ENCODE data around the gene TDRD7.
A peak's percentile ranks its signal among the peaks of the same experiment; 100 is the strongest.

Gene TDRD7

GRCh38 chr9:97507428-97507984 is 95.6 kb downstream of the TDRD7 start:
- DNase-seq: peak in 1 of 2 donors; percentile 2

- DNase-seq: no peak
These were observed 97.0 kb downstream of the TDRD7 start for GRCh38 chr9:97508852-97509251.

DNA sequence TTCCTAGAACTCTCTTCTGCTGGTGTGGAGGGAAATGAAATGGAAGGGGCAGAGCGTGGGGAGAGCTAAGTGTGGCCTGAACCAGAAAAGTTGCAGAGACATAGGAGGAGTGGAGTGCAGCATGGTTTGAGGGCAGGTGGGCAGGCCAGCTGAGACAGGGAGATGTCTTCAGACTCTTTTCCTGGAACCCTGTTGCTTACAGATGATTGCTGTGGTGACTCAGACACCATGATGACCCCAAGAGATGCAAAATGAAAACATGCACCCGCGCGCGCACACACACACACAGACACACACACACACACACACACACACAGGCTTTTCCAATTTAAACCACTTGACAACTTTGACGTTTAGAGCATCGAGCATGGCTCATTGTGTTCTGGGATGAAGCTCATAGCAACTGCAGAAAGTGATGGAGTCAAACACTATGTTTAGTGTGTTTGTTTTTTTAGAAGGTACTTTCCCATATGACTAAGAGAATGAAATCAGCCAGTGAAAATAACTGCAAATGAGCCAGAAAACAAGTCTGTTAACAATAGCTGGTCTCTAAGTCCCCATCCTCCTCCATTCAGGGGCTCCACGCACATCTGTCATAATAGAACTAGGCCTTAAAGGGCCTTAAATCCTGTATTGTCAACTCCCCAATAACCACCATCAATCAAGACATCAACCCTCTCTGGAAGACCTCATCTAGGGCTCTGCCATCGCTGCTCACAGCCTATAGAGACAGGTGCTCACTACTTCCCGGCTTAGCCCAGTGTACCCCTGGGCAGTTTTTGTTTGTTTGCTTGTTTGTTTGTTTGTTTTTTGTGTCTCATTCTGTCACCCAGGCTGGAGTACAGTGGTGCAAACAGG is 99.1 kb downstream of the TDRD7 start:
- peak in 1 of 2 donors; percentile 8 for DNase-seq

DNA sequence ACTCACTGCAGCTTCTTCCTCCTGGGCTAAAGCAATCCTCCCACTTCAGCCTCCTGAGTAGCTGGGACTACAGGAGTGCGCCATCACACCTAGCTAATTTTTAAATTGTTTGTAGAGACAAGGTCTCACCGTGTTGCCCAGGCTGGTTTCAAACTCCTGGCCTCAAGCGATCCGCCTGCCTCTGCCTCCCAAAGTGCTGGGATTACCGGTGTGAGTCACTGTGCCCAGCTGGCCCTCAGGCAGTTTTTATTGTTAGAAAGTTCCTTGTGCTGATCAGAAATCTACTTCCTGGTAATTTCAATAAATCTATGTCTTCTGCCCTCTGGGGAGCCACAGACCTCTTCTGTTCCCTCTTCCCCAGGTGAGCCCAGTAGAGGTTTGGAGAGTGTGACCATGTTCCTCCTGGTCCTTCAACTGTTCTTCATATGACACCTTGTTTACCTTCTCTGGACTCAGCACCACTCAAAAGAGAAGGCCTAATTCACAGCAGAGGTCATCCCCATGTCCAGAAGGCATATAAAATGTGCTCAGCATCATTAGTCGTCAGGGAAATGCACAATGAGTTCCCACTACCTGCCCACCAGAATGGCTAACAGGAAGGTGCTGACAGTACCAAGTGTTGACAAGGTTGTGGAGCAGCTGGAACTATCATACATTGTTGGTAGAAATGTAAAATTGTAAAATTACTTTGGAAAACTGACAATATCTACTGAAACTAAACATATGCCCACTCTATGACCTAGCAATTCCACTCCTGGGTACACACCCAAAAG is 99.9 kb downstream of the TDRD7 start:
- DNase-seq: no peak

DNA sequence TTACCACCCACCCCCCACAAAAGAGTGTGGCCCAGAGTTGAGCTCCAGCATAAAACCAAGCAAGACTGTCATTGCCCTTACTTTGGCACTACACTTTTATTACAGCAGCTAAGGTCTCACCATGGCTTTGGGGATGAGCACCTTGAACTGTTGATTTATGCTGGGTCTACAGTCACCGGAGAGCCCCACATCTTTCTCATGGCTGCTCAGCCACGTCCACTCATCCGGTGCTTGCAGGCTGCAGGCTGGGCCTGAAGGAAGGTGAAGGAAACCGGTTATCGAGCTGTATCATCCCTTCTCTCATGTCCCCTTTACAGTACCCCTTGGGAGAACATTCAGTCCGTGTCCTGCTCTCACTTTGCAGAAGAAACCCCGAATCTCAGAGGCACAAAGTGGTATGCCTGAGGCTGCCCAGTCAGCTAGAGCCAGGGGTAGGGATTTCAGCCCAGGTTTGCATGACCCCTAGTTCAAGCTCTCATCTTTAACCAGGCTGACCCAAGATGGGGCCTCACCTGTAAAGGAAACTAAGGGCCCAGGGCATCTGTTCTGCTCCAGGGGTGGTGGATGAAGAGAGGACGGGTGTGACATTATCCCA is 101.2 kb downstream of the TDRD7 start:
- DNase-seq: no peak

GRCh38 chr9:97514531-97514930 is 102.6 kb downstream of the TDRD7 start:
- DNase-seq: no peak

- DNase-seq: no peak
These were observed 103.8 kb downstream of the TDRD7 start for GRCh38 chr9:97515662-97516061.

DNA sequence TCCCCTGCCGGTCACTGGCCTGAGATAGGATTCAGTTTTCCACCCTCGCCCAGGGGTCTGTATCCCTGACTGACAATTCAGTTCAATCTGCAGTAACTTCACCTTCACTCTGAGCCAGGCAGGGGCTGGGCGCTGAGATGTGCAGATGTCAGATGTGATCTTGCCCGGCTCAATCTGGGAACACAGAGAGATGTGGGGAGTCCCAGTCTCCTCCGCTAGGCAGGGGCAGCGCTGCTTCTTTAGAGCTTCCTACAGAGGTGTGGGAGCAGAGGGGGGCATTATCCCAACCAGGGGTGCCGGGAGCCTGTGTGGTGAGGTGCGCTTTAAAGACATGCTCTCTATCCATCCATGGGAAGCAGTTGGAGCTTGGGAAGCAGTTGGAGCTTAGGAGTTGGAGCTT is 104.2 kb downstream of the TDRD7 start:
- DNase-seq: no peak

- no peak for DNase-seq
These were observed 105.6 kb downstream of the TDRD7 start for GRCh38 chr9:97517331-97518089.

GRCh38 chr9:97518166-97518908 is 106.4 kb downstream of the TDRD7 start:
- DNase-seq: no peak

DNA sequence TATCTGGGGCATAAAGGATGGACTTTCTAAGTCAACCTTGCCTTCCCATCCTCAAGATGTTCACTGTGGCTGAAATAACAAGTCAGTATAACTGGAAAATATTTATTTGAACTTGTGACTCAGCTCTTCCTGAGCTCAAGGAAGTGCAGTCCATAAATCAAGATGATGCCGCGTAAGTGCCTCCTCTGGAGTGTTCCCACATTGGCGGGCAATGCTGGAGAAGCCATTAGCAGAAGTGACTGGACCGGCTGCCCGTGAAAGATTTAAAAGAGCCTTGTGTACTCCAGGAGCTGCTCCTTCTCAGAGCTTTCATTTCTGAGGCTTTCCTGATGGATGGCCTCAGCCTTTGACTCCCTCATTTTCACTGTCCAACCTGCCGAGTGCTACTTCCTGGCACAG is 107.0 kb downstream of the TDRD7 start:
- peak in 1 of 2 donors; percentile 76 for DNase-seq

- DNase-seq: no peak
These were observed 107.6 kb downstream of the TDRD7 start for GRCh38 chr9:97519441-97519970.

- no peak for DNase-seq
These were observed 109.9 kb downstream of the TDRD7 start for GRCh38 chr9:97521576-97522333.

DNA sequence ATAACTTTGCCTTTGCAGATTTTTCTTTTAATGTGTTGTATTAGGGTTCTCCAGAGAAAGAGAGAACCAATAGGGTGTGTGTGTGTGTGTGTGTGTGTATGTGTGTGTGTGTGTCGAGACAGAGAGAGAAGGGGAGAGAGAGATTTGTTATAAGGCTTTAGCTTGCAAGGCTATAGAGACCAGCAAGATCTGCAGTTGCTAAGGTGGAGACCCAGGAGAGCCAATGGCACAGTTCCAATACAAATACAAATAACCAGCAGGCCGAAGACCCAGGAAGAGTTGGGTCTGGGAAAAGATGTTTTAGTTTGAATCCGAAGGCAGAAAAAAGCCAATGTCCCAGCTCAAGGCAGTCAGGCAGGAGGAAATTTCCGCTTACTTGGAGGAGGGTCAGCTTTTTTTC is 112.5 kb downstream of the TDRD7 start:
- no peak for DNase-seq

- no peak for DNase-seq
These were observed 113.6 kb downstream of the TDRD7 start for GRCh38 chr9:97525451-97525850.

- no peak for DNase-seq
These were observed 115.1 kb downstream of the TDRD7 start for GRCh38 chr9:97526895-97527575.

DNA sequence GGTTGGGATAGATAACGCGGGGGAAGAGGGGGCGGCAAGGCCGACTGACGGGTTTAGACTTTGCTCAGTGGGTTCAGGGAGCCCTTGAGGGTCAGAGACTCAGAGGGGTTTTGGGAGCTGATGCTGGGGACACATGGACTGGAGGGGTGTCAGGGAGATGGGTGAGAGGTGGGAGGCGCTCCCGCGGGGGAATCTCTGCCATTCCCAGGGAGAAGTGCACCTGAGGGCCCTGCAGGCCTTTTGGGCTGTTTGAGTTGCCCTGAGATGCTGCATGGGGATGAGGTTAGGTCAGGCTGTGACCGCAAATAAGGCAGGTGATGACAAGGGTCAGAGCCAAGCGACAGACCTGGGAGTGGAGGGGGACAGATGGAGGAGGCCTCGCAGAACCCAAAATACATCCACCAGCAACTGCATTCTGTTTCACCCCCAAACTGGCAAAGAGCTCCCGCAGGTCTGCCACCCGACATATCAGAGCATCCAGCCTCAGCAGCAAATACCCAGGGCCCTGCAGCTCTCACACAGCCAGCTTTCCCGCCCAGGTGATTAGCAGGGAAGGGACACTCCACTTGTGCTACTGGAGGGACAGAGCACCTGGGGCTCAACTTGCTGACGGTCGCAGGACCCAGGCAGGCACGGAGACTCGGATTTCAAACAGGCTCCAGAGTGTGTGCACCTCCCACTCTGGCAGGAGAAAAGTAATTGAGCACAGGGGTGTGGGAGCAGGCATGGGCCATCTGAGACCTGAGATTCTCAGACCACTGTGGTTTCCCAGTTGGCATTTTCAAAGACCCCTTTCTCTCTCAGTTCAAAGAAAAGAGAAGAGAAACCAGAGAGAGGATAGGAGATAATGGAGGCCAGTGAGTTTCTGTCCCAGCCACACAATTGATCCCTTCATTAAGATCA is 116.0 kb downstream of the TDRD7 start:
- DNase-seq: no peak

GRCh38 chr9:97528529-97529230 is 116.8 kb downstream of the TDRD7 start:
- no peak for DNase-seq

All from bone marrow (tissue), 2 donors.